GM12878 (cell line): Measurements from ENCODE around the gene ROPN1B. TPM values are rescaled to one million over a fixed set of nuclear protein-coding genes. Genes with fewer than 3 reads are reported as not detected.

Source experiments
- ATAC-seq: fragments of 200-7000 bp; cut with Tn5 transposase; 3 replicates; pipeline ENCODE4 v1.9.1; 2020; ENCODE audit warnings: mild to moderate bottlenecking, moderate library complexity
- BruUV-seq: library from RNA; stranded (reverse); fragments of 400-500 nt; replicated peaks from 2 replicates; lab custom pipeline; 2021; lab: Mats Ljungman, UMichigan
- CTCF ChIA-PET: fragments of 300-600 bp; sonication (Branson Sonifier 250); formaldehyde crosslinking; extraction: SDS; loops from one replicate; lab custom pipeline; 2021; ENCODE audit warnings: inconsistent platforms; lab: Yijun Ruan, JAX
- POLR2A ChIA-PET: fragments of 350-600 bp; formaldehyde crosslinking; extraction: SDS; loops from one replicate; lab custom pipeline; 2021; ENCODE audit warnings: inconsistent platforms; lab: Charles Lee
- RAD21 ChIA-PET: fragments of 300-600 bp; sonication (Branson Sonifier 250); formaldehyde crosslinking; loops from one replicate; lab custom pipeline; 2023; ENCODE audit warnings: antibody characterized with exemption; ENCODE audit not compliant: unreplicated experiment; lab: Charles Lee
- SMC1A ChIA-PET: fragments of 300-600 bp; sonication (Branson Sonifier 250); formaldehyde crosslinking; loops from one replicate; lab custom pipeline; 2023; ENCODE audit not compliant: unreplicated experiment, uncharacterized antibody; lab: Charles Lee
- DNase-seq: peaks from one replicate; pipeline ENCODE4 v3.0.0-alpha.2; 2011; ENCODE audit warnings: low read depth, low spot score
- FAIRE-seq: peaks from 3 replicates; lab custom pipeline; 2011; peaks lifted over from hg19 to GRCh38; lab: Jason Lieb, UNC
- H2AFZ ChIP-seq: 2 replicates; pipeline ENCODE4 v1.6.0; 2011; ENCODE audit warnings: low read depth, low read length, control low read depth; ENCODE audit not compliant: control insufficient read depth
- H3K27ac ChIP-seq: 2 replicates; pipeline ENCODE4 v1.5.1; 2011; ENCODE audit warnings: control low read depth; ENCODE audit not compliant: control insufficient read depth, insufficient read depth
- H3K27me3 ChIP-seq, 2 experiments: replicated peaks in 1 of 2; 2 replicates each; pipeline versions ENCODE4 v1.6.0 to v1.6.1; 2011; ENCODE audit warnings: low read length in 1 of 2; ENCODE audit not compliant: control insufficient read depth in 2 of 2, insufficient read depth in 2 of 2
- H3K36me3 ChIP-seq, 2 experiments: 2 replicates each; pipeline ENCODE4 v1.5.1; 2011; ENCODE audit warnings: low read length in 1 of 2; ENCODE audit not compliant: control insufficient read depth in 2 of 2, insufficient read depth in 2 of 2
- H3K4me1 ChIP-seq: 2 replicates; pipeline ENCODE4 v1.6.1; 2011; ENCODE audit warnings: mild to moderate bottlenecking, low read length, moderate library complexity, mixed read lengths; ENCODE audit not compliant: control insufficient read depth, insufficient read depth
- H3K4me2 ChIP-seq: 2 replicates; pipeline ENCODE4 v1.6.0; 2011; ENCODE audit warnings: control low read depth; ENCODE audit not compliant: control insufficient read depth, insufficient read depth
- H3K4me3 ChIP-seq: fragments of 200-600 bp; sonication (generic); 2 replicates; pipeline ENCODE4 v1.5.1; 2016
- H3K79me2 ChIP-seq: 2 replicates; pipeline ENCODE4 v1.6.0; 2011; ENCODE audit warnings: low read length; ENCODE audit not compliant: control insufficient read depth, insufficient read depth
- H3K9ac ChIP-seq: 2 replicates; pipeline ENCODE4 v1.8.0; 2011; ENCODE audit warnings: low read length, control low read depth, mixed read lengths; ENCODE audit not compliant: control insufficient read depth, insufficient read depth
- H3K9me3 ChIP-seq: replicated peaks from 3 replicates; pipeline ENCODE4 v1.5.1; 2011; ENCODE audit warnings: mild to moderate bottlenecking, low read length; ENCODE audit not compliant: control insufficient read depth, insufficient read depth
- H4K20me1 ChIP-seq: 2 replicates; pipeline ENCODE4 v1.6.0; 2011; ENCODE audit not compliant: control insufficient read depth, insufficient read depth
- EGR1 ChIP-seq, 2 experiments: IDR thresholded peaks; 1 replicate in 1 of 2; 2 replicates in 1 of 2; pipeline ENCODE4 v1.6.1; 2011 to 2012; ENCODE audit warnings: low read depth in 2 of 2, low read length in 2 of 2, borderline replicate concordance in 1 of 2, mild to moderate bottlenecking in 1 of 2, moderate library complexity in 1 of 2
- HSF1 ChIP-seq: fragments of 150-350 bp; IDR thresholded peaks from 2 replicates; pipeline ENCODE4 v1.6.1; 2014; ENCODE audit warnings: mild to moderate bottlenecking, low read depth, low read length
- NFIC ChIP-seq: IDR thresholded peaks from 2 replicates; pipeline ENCODE4 v1.6.1; 2012; ENCODE audit warnings: low read depth, mild to moderate bottlenecking, inconsistent platforms, low read length, moderate library complexity
- NR2F1 ChIP-seq: fragments of 450-650 bp; conservative IDR thresholded peaks from 2 replicates; pipeline ENCODE4 v1.6.1; 2017; ENCODE audit warnings: mild to moderate bottlenecking
- PML ChIP-seq: IDR thresholded peaks from 2 replicates; pipeline ENCODE4 v1.6.1; 2012; ENCODE audit warnings: low read length, inconsistent platforms
- POLR2A ChIP-seq: IDR thresholded peaks from 2 replicates; pipeline ENCODE4 v1.6.1; 2011; ENCODE audit warnings: low read depth, mild to moderate bottlenecking, low read length
- POLR2AphosphoS5 ChIP-seq: IDR thresholded peaks from 2 replicates; pipeline ENCODE4 v1.6.1; 2011; ENCODE audit warnings: mild to moderate bottlenecking, low read length, inconsistent platforms
- SMAD5 ChIP-seq: IDR thresholded peaks from 2 replicates; pipeline ENCODE4 v1.6.1; 2016; ENCODE audit warnings: antibody characterized with exemption, low read depth
- SPI1 ChIP-seq: IDR thresholded peaks from 2 replicates; pipeline ENCODE4 v1.6.1; 2011; ENCODE audit warnings: low read depth, mild to moderate bottlenecking, low read length, moderate library complexity, borderline replicate concordance; ENCODE audit not compliant: insufficient read depth
- STAT1 ChIP-seq: fragments of 450-650 bp; conservative IDR thresholded peaks from 2 replicates; pipeline ENCODE4 v1.6.1; 2014; ENCODE audit warnings: antibody characterized with exemption, mild to moderate bottlenecking
- ZNF24 ChIP-seq: fragments of 450-650 bp; IDR thresholded peaks from 2 replicates; pipeline ENCODE4 v1.6.1; 2017; ENCODE audit warnings: antibody characterized with exemption, mild to moderate bottlenecking
- ZZZ3 ChIP-seq: IDR thresholded peaks from 2 replicates; pipeline ENCODE4 v1.6.1; 2011; ENCODE audit warnings: low read depth; ENCODE audit not compliant: control insufficient read depth, insufficient read length
- WGBS: methylation state at CpG from one replicate; pipeline ENCODE4 v1.1.6; 2016; ENCODE audit warnings: low lambda C conversion rate; ENCODE audit not compliant: insufficient replicate concordance, insufficient coverage; ENCODE audit errors: missing lambda C conversion rate; 5-methylcytosine and 5-hydroxymethylcytosine counted together
- in situ Hi-C: fragments of 300-500 bp; cut with MboI; formaldehyde crosslinking; loops from 9 replicates; pipeline ENCODE4 v1.14.3; 2018; ENCODE audit warnings: mixed read lengths
- intact Hi-C: fragments of 100-400 bp; cut with micrococcal nuclease; formaldehyde crosslinking; loops from one replicate; pipeline ENCODE4 v1.14.2; 2022; ENCODE audit not compliant: unreplicated experiment
- polyA plus RNA-seq, 11 experiments: library from polyadenylated mRNA; depleted of rRNA in 4 of 11; unstranded in 6 of 11; stranded (reverse) in 5 of 11; fragments of >200 nt; fragmentation: Nextera tagmentation in 4 of 11; fragmentation: Illumina TruSeq in 1 of 11; extraction: Ambion mirVana in 4 of 11; extraction: Trizol in 1 of 11; gene quantifications; 1 replicate in 1 of 11; 2 replicates in 10 of 11; pipeline versions ENCODE4 v1.2.1 to v1.2.3, GENCODE V29; 2011 to 2016; ENCODE audit warnings: inconsistent platforms in 2 of 11, missing spikeins in 2 of 11, low read depth in 1 of 11
- total RNA-seq, 4 experiments: library from RNA; depleted of rRNA in 3 of 4; stranded (reverse); fragments of >200 nt in 3 of 4; fragmentation: Illumina TruSeq in 1 of 4; extraction: Trizol in 1 of 4; gene quantifications; 2 replicates each; pipeline versions ENCODE4 v1.2.1 to v1.2.3, GENCODE V29; 2013 to 2021

ROPN1B gene
- total and polyA plus RNA-seq, 10 of the 15 experiments (the other 5 are each of a cell fraction or from before 2014, with no cell fraction given) = not detected

- Histone ChIP-seq H3K9me3 (no peaks in the 10 kb centered on the region; the same call in none of the 3 replicates), H3K79me2 (no peaks in the 10 kb centered on the region), H3K27ac (no peak overlapping the region), H2AFZ (no peak overlapping the region), H3K4me1 (no peaks in the 10 kb centered on the region), H3K27me3 (no peaks in the 10 kb centered on the region), H4K20me1 (no peaks in the 10 kb centered on the region; the same call in 1 of the 2 replicates), H3K9ac (no peak overlapping the region), H3K36me3 (no peaks in the 10 kb centered on the region), H3K4me3 (no peak overlapping the region), H3K4me2 (no peak overlapping the region)
- BruUV-seq = no TSS peak
- in situ Hi-C loops = no loop called here
- ChIA-PET RAD21 (no interaction called here), POLR2A (no interaction called here), SMC1A (no interaction called here), CTCF (no interaction called here)
- DNase-seq (no peak), ATAC-seq (no peak), FAIRE-seq (no peak)
- TF ChIP-seq EGR1 (IDR thresholded peaks at IDR 0.05; ENCODE audit: borderline replicate concordance in 1 of 2, low read depth in 2 of 2, low read length in 2 of 2) (no peak), ZNF24 (no peak), STAT1 (no peak), ZZZ3 (no peak), POLR2AphosphoS5 (no peak), POLR2A (no peak), SPI1 (no peak), SMAD5 (no peak), NFIC (no peak), PML (no peak), NR2F1 (no peak), HSF1 (no peak)
- intact Hi-C loops = no loop called here
- WGBS = 55% methylated on average over 4 of the region's 4 CpGs
These were observed 56.9 kb downstream of the ROPN1B start for GRCh38 chr3:126025862-126026261.
